Mammary epithelial cell (primary cell): ENCODE results near the gene RAP1B.

Source experiments
- EZH2 ChIP-seq: IDR thresholded peaks from 2 replicates; pipeline ENCODE4 v1.6.1; 2012; ENCODE audit warnings: low read length, inconsistent platforms, borderline replicate concordance
- TF ChIP-seq, protein P1 (sequence below), 2 donors: IDR thresholded peaks in 1 of 2; conservative IDR thresholded peaks in 1 of 2; 2 replicates each; pipeline ENCODE4 v1.5.1; 2011 to 2012; ENCODE audit warnings: inconsistent platforms in 2 of 2, low read length in 2 of 2, mild to moderate bottlenecking in 2 of 2, control low read depth in 1 of 2, low read depth in 1 of 2; ENCODE audit not compliant: insufficient read depth in 1 of 2; ENCODE audit errors: extremely low read depth in 1 of 2

DNA sequence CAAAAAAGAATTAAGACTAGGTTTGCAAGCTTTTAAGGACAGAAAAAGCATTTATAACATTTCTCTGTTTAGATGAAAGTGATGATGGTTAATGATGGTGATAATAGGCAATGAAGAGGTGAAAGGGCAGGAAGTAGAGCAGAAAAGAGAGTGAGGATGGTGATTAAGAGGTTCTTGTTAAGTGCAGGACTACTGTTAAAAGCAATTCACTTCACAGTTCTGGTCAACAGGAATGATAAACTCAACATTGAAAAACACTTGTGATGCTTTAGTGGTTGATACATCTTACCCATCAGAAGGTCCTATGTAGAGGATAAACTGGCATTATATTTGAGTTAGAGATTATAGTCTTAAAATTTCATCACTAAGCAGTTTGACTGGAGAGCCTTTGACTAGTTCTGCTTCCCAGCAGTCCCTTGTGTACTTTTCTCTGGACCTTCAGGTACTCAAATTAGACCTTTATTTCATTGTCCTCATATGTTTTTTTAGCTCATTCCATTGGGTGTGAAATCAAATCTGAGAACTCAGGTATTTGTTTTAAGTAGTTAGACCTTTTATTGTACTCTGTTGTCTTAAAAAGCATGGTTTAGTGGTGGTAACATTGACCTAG lies 10.9 kb downstream of the RAP1B start:
- TF ChIP-seq, protein P1, sequence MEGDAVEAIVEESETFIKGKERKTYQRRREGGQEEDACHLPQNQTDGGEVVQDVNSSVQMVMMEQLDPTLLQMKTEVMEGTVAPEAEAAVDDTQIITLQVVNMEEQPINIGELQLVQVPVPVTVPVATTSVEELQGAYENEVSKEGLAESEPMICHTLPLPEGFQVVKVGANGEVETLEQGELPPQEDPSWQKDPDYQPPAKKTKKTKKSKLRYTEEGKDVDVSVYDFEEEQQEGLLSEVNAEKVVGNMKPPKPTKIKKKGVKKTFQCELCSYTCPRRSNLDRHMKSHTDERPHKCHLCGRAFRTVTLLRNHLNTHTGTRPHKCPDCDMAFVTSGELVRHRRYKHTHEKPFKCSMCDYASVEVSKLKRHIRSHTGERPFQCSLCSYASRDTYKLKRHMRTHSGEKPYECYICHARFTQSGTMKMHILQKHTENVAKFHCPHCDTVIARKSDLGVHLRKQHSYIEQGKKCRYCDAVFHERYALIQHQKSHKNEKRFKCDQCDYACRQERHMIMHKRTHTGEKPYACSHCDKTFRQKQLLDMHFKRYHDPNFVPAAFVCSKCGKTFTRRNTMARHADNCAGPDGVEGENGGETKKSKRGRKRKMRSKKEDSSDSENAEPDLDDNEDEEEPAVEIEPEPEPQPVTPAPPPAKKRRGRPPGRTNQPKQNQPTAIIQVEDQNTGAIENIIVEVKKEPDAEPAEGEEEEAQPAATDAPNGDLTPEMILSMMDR (conservative IDR thresholded peaks at IDR 0.05 in 1 of 2, IDR thresholded peaks at IDR 0.05 in 1 of 2; ENCODE audit: extremely low read depth in 1 of 2, insufficient read depth in 1 of 2, low read depth in 1 of 2, low read length in 2 of 2): no peak
- no peak for TF ChIP-seq EZH2
